Subcutaneous abdominal adipose tissue (tissue), 5 donors: Measurements from ENCODE around the gene POLR2J3.
"Not testable (repeated sequence)": the region's sequence is repeated elsewhere in the genome, so short reads cannot be mapped to it uniquely, and the experiment has no call there.

Experiments used
- H3K27ac ChIP-seq: one replicate; pipeline ENCODE4 v1.7.0; 2013; ENCODE audit warnings: low read depth, mild to moderate bottlenecking, inconsistent platforms, low read length, moderate library complexity
- H3K27me3 ChIP-seq, 5 donors: one replicate each; pipeline ENCODE4 v1.7.0; 2013; ENCODE audit warnings: low read length in 5 of 5, inconsistent platforms in 1 of 5; ENCODE audit not compliant: control insufficient read depth in 5 of 5, insufficient read depth in 4 of 5
- H3K36me3 ChIP-seq, 5 donors: one replicate each; pipeline ENCODE4 v1.7.0; 2013; ENCODE audit warnings: low read length in 5 of 5; ENCODE audit not compliant: control insufficient read depth in 5 of 5, insufficient read depth in 5 of 5
- H3K4me1 ChIP-seq, 5 donors: one replicate each; pipeline ENCODE4 v1.7.0; 2013; ENCODE audit warnings: low read length in 5 of 5, mild to moderate bottlenecking in 3 of 5, moderate library complexity in 1 of 5; ENCODE audit not compliant: control insufficient read depth in 5 of 5, insufficient read depth in 5 of 5
- H3K4me3 ChIP-seq, 5 donors: one replicate each; pipeline ENCODE4 v1.7.0; 2013; ENCODE audit warnings: low read length in 5 of 5, low read depth in 1 of 5
- H3K9ac ChIP-seq, 5 donors: one replicate each; pipeline ENCODE4 v1.7.0; 2013; ENCODE audit warnings: low read length in 5 of 5, mild to moderate bottlenecking in 4 of 5, moderate library complexity in 3 of 5
- H3K9me3 ChIP-seq, 5 donors: one replicate each; pipeline ENCODE4 v1.7.0; 2013; ENCODE audit warnings: low read length in 5 of 5; ENCODE audit not compliant: control insufficient read depth in 5 of 5
- donor health status: healthy.
- donor health status: healthy.
- donor health status: healthy.
- donor health status: healthy.
- donor health status: healthy.

Gene POLR2J3

DNA sequence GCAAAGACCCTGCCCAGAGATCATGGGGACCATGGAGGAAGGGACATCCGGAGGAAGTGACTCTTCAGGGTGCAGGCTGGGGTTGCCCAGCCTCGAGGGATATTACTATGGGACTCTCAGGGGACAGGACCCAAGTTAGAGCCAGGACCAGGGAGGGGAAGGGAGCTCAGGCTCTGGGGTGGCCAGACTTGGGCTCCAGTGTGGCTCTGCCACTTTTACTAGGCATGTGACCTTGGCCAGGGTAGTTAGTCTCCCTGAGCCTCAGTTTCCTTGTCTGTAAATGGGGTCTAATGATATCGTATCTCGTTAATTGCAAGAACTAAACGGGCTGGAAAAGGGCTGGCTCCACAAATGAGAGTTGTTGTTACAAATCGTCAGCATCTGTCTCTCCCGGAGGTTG lies 38.1 kb upstream of the POLR2J3 start:
- H3K4me3 ChIP-seq, H3K9me3 ChIP-seq, H3K9ac ChIP-seq, H3K27ac ChIP-seq, H3K4me1 ChIP-seq, H3K27me3 ChIP-seq, H3K36me3 ChIP-seq: not testable (repeated sequence)

GRCh38 chr7:102609734-102610133 lies 37.4 kb upstream of the POLR2J3 start:
- not testable (repeated sequence) for H3K9ac ChIP-seq, H3K27me3 ChIP-seq, H3K4me3 ChIP-seq, H3K4me1 ChIP-seq, H3K9me3 ChIP-seq, H3K36me3 ChIP-seq, H3K27ac ChIP-seq

- not testable (repeated sequence) for H3K4me1 ChIP-seq, H3K27ac ChIP-seq, H3K36me3 ChIP-seq, H3K9me3 ChIP-seq, H3K9ac ChIP-seq, H3K27me3 ChIP-seq, H3K4me3 ChIP-seq
Measured at GRCh38 chr7:102606848-102607247, 34.5 kb upstream of the POLR2J3 start.

DNA sequence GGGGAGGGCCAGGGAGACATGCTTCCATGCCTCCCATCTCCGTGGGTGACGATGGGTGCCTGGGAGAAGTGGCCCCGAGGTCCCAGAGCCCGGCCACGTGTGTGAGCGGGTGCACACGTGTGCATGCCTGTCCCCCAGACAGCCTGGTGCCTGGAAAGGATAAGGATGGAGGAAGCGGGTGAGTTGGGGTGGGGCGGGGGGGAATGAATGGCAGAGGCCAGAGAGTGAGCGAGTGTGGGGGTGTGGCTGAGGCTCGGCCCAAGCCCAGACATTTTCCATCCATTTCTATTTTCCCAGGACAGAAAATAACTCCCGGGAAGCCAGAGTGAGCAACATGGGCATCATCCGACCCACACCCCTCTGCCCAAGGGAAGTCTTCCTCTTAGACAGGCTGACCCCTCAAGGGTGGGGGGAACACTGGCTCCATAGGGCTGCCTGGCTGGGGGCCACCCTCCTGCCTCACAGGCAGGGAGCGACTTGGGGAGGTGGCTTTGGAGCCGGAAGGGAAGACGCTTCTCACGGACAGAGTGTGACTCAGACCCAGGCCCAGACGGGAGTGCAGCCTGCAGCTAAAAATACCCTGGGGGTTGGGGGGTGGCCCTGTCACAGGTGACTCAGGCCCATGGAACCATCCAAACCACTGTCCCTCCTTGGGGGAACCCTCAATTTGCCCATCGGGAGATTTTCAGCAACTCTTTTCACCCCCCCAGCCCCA lies 32.2 kb upstream of the POLR2J3 start:
- not testable (repeated sequence) for H3K36me3 ChIP-seq, H3K9me3 ChIP-seq, H3K9ac ChIP-seq, H3K27ac ChIP-seq, H3K4me1 ChIP-seq, H3K27me3 ChIP-seq, H3K4me3 ChIP-seq

DNA sequence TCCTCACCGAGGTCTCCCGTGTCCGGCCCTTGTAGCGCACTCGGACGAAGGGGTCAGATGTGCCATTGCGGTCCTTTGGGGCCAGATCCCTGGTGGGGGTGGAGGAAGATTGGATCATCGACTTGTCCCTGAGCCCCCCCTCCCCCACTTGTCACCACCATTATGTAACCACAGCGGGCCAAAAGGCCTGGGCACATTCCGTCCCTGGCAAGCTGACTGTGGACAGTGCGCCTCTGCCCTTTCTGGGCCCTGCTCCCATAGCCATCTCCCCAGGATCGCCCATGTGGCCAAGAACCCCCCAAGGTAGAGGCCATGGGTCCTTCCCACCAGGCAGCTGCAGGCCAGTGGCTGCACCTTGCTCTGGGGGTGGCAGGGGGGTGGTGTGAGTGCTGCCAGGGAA lies 29.9 kb upstream of the POLR2J3 start:
- H3K9ac ChIP-seq, H3K4me3 ChIP-seq, H3K4me1 ChIP-seq, H3K9me3 ChIP-seq, H3K36me3 ChIP-seq, H3K27ac ChIP-seq, H3K27me3 ChIP-seq: not testable (repeated sequence)

GRCh38 chr7:102599699-102600098 lies 27.3 kb upstream of the POLR2J3 start:
- H3K27me3 ChIP-seq, H3K27ac ChIP-seq, H3K4me1 ChIP-seq, H3K4me3 ChIP-seq, H3K9me3 ChIP-seq, H3K36me3 ChIP-seq, H3K9ac ChIP-seq: not testable (repeated sequence)

- H3K27ac ChIP-seq, H3K9ac ChIP-seq, H3K4me3 ChIP-seq, H3K9me3 ChIP-seq, H3K4me1 ChIP-seq, H3K27me3 ChIP-seq, H3K36me3 ChIP-seq: not testable (repeated sequence)
Measured at GRCh38 chr7:102596036-102596435, 23.7 kb upstream of the POLR2J3 start.

DNA sequence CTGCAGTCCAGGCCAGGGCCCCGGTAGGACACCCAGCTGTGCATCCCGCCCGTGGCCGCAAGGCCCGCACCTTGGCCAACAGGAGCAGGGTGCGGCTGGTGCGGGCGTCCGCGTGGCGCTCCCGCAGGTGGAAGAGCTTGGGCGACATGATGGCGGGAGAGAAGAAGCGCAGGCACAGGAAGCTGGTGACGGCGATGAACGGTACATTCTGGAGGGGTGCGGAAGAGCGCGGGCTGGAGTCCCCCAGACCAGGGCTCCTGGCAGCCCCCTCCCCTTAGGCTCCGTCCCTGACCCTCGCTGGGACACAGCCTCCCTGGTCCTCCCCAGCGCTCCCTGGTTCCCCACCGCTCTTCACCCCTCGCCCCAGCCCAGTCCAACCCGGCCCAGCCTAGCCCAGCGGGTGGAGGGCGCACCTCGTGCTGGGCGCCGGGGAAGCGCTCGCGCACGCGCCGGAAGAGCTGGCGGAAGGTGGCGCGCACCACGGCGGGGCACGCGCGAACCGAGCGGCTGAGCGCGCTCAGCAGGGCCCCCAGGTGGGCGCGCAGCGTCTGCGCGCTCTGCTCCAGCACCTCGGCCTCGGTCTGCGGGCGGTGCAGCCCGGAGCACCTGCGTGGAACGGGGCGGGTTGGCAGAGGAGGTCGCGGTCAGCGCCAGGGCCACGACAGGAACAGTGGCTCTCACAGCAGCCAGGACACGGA lies 21.4 kb upstream of the POLR2J3 start:
- not testable (repeated sequence) for H3K27ac ChIP-seq, H3K9ac ChIP-seq, H3K4me1 ChIP-seq, H3K9me3 ChIP-seq, H3K4me3 ChIP-seq, H3K36me3 ChIP-seq, H3K27me3 ChIP-seq

DNA sequence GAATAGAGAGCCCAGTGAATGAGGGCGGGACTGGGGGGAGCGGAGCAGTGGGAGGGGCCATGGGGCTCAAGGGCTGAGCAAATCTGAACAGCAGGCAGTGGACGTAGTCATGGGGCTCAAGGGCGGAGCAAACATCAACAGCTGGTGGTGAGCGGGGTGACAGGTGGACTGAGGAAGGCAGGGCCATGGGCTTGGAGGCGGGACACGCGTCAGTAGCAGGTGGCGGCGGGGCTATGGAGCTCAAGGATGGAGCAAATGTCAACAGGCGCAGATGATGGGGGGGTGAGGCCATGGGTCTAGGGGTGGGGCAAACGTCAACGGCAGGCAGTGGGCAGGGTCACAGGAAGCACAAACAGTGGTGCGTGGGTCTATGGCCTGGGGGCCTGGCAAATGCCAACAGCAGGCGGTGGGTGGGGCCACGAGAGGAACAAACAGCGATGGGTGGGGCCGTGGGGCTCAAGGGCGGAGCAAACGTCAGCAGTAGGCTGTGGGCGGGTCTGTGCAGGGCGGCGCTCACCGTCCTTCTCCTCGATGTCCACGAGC lies 20.2 kb upstream of the POLR2J3 start:
- not testable (repeated sequence) for H3K27ac ChIP-seq, H3K4me3 ChIP-seq, H3K36me3 ChIP-seq, H3K9ac ChIP-seq, H3K4me1 ChIP-seq, H3K27me3 ChIP-seq, H3K9me3 ChIP-seq

- not testable (repeated sequence) for H3K9ac ChIP-seq, H3K27me3 ChIP-seq, H3K9me3 ChIP-seq, H3K36me3 ChIP-seq, H3K4me1 ChIP-seq, H3K4me3 ChIP-seq, H3K27ac ChIP-seq
Measured at GRCh38 chr7:102589857-102590256, 17.5 kb upstream of the POLR2J3 start.
